HCT116 (cell line): ENCODE results near the gene CPA5. TPM values are rescaled to one million over a fixed set of nuclear protein-coding genes. Genes with fewer than 3 reads are reported as not detected.

Source experiments
- ATAC-seq: fragments of 200-7000 bp; cut with Tn5 transposase; 2 replicates; pipeline ENCODE4 v1.9.1; 2020; ENCODE audit warnings: mild to moderate bottlenecking, moderate library complexity
- BruUV-seq: library from RNA; stranded (reverse); fragments of 400-500 nt; replicated peaks from 2 replicates; lab custom pipeline; 2021; lab: Mats Ljungman, UMichigan
- CTCF ChIA-PET: fragments of 300-600 bp; sonication (Branson Sonifier 250); formaldehyde crosslinking; loops from one replicate; lab custom pipeline; 2021; ENCODE audit warnings: antibody characterized with exemption; lab: Charles Lee
- POLR2A ChIA-PET: fragments of 300-600, 350-600 bp; sonication (Branson Sonifier 250); formaldehyde crosslinking; loops from one replicate; lab custom pipeline; 2021; ENCODE audit warnings: antibody characterized with exemption; lab: Charles Lee
- RAD21 ChIA-PET, 2 experiments: fragments of 300-600 bp; sonication (Branson Sonifier 250); formaldehyde crosslinking; loops; one replicate each; lab custom pipeline; 2023; ENCODE audit warnings: low total read pairs in 2 of 2; ENCODE audit not compliant: uncharacterized antibody in 2 of 2, unreplicated experiment in 2 of 2, low non-redundant PET in 1 of 2; lab: Charles Lee
- DNase-seq: peaks from one replicate; pipeline ENCODE4 v3.0.0-alpha.2; 2010; ENCODE audit warnings: low read depth, low spot score
- H2AFZ ChIP-seq: fragments of 200-600 bp; shearing (Covaris generic), sonication (generic); 2 replicates; pipeline ENCODE4 v1.6.1; 2017; ENCODE audit warnings: low read depth, mixed run types, mixed read lengths, antibody characterized with exemption, low read length; ENCODE audit not compliant: poor library complexity, severe bottlenecking
- H3K27ac ChIP-seq: 2 replicates; pipeline ENCODE4 v1.5.1; 2012; ENCODE audit warnings: low read depth, low read length
- H3K27me3 ChIP-seq: fragments of 200-600 bp; sonication (generic); 2 replicates; pipeline ENCODE4 v1.6.1; 2016; ENCODE audit warnings: mixed run types, low read length, mixed read lengths; ENCODE audit not compliant: insufficient read depth
- H3K36me3 ChIP-seq, 2 experiments: fragments of 200-500 bp in 1 of 2; fragments of 200-600 bp in 1 of 2; sonication (Bioruptor generic) in 1 of 2; sonication (generic) in 1 of 2; 2 replicates each; pipeline versions ENCODE4 v1.5.1 to v1.6.1; 2014 to 2016; ENCODE audit warnings: low read length in 2 of 2, inconsistent platforms in 1 of 2, mixed read lengths in 1 of 2, mixed run types in 1 of 2; ENCODE audit not compliant: insufficient read depth in 2 of 2, control insufficient read depth in 1 of 2
- H3K4me1 ChIP-seq, 2 experiments: fragments of 200-600 bp in 1 of 2; sonication (generic) in 1 of 2; 2 replicates each; pipeline versions ENCODE4 v1.5.1 to v1.6.1; 2012 to 2017; ENCODE audit warnings: low read length in 2 of 2, inconsistent platforms in 1 of 2, mild to moderate bottlenecking in 1 of 2, mixed read lengths in 1 of 2, mixed run types in 1 of 2, moderate library complexity in 1 of 2; ENCODE audit not compliant: insufficient read depth in 2 of 2, control insufficient read depth in 1 of 2
- H3K4me2 ChIP-seq: fragments of 200-600 bp; sonication (generic); 2 replicates; pipeline ENCODE4 v1.6.1; 2017; ENCODE audit warnings: mixed run types, low read length, mixed read lengths
- H3K4me3 ChIP-seq, 2 experiments: fragments of 200-600 bp in 1 of 2; sonication (generic) in 1 of 2; replicated peaks in 1 of 2; 2 replicates each; pipeline ENCODE4 v1.5.1; 2011 to 2016; ENCODE audit warnings: low read length in 2 of 2, control low read depth in 1 of 2, low read depth in 1 of 2, mild to moderate bottlenecking in 1 of 2, mixed read lengths in 1 of 2, mixed run types in 1 of 2
- H3K79me2 ChIP-seq: fragments of 200-600 bp; sonication (generic); 2 replicates; pipeline ENCODE4 v1.6.1; 2017; ENCODE audit warnings: mild to moderate bottlenecking, mixed run types, low read length, moderate library complexity, mixed read lengths; ENCODE audit not compliant: insufficient read depth
- H3K9ac ChIP-seq: fragments of 200-600 bp; sonication (generic); 2 replicates; pipeline ENCODE4 v1.6.1; 2016; ENCODE audit warnings: low read length, mixed read lengths
- H3K9me2 ChIP-seq: fragments of 200-600 bp; sonication (generic), shearing (Covaris generic); 2 replicates; pipeline ENCODE4 v1.6.1; 2017; ENCODE audit warnings: mixed run types, mild to moderate bottlenecking, moderate library complexity; ENCODE audit not compliant: insufficient read depth
- H3K9me3 ChIP-seq, 2 experiments: fragments of 200-500 bp in 1 of 2; fragments of 200-600 bp in 1 of 2; sonication (Bioruptor generic) in 1 of 2; sonication (generic) in 1 of 2; 2 replicates each; pipeline ENCODE4 v1.6.1; 2014 to 2017; ENCODE audit warnings: low read length in 2 of 2, mixed read lengths in 2 of 2, inconsistent platforms in 1 of 2, low read depth in 1 of 2, mild to moderate bottlenecking in 1 of 2, mixed run types in 1 of 2, moderate library complexity in 1 of 2; ENCODE audit not compliant: control insufficient read depth in 1 of 2, insufficient read depth in 1 of 2
- H4K20me1 ChIP-seq: fragments of 200-600 bp; sonication (generic), shearing (Covaris generic); 2 replicates; pipeline ENCODE4 v1.6.1; 2017; ENCODE audit warnings: mixed run types, mild to moderate bottlenecking, moderate library complexity; ENCODE audit not compliant: insufficient read depth
- ATF3 ChIP-seq: IDR thresholded peaks from 2 replicates; pipeline ENCODE4 v1.6.1; 2012
- CBX3 ChIP-seq: IDR thresholded peaks from 2 replicates; pipeline ENCODE4 v1.6.1; 2012; ENCODE audit warnings: low read depth
- EGR1 ChIP-seq: IDR thresholded peaks from 2 replicates; pipeline ENCODE4 v1.6.1; 2012; ENCODE audit warnings: low read depth
- ELF1 ChIP-seq: IDR thresholded peaks from 2 replicates; pipeline ENCODE4 v1.6.1; 2012; ENCODE audit warnings: low read depth, borderline replicate concordance
- EZH2phosphoT487 ChIP-seq: fragments of 200-600 bp; IDR thresholded peaks from 2 replicates; pipeline ENCODE4 v1.6.1; 2018; ENCODE audit warnings: antibody characterized with exemption, borderline replicate concordance
- JUND ChIP-seq: IDR thresholded peaks from 2 replicates; pipeline ENCODE4 v1.6.1; 2012
- POLR2A ChIP-seq: IDR thresholded peaks from 2 replicates; pipeline ENCODE4 v1.7.0; 2011; ENCODE audit warnings: borderline replicate concordance; ENCODE audit not compliant: insufficient read depth, insufficient read length; ENCODE audit errors: extremely low read depth
- REST ChIP-seq: IDR thresholded peaks from 2 replicates; pipeline ENCODE4 v1.6.1; 2012; ENCODE audit warnings: low read depth
- SP1 ChIP-seq: IDR thresholded peaks from 2 replicates; pipeline ENCODE4 v1.6.1; 2012; ENCODE audit warnings: low read depth
- SRF ChIP-seq: IDR thresholded peaks from 2 replicates; pipeline ENCODE4 v1.6.1; 2012; ENCODE audit warnings: low read depth
- ZFX ChIP-seq: fragments of 450-650 bp; IDR thresholded peaks from 2 replicates; pipeline ENCODE4 v1.6.1; 2017
- intact Hi-C: fragments of 100-400 bp; cut with micrococcal nuclease; formaldehyde crosslinking; loops from 2 replicates; pipeline ENCODE4 v1.10.0; 2022
- total RNA-seq: library from RNA; stranded (reverse); gene quantifications from one replicate; pipeline ENCODE4 v1.2.1, GENCODE V29; 2021; ENCODE audit not compliant: unreplicated experiment

The CPA5 gene
- total RNA-seq, 1 experiment from 2014 or later, result not detected

- Histone ChIP-seq H3K4me3 (no peak overlapping the region), H3K4me1 (no peaks in the 10 kb centered on the region), H4K20me1 (no peaks in the 10 kb centered on the region), H3K9me2 (no peaks in the 10 kb centered on the region), H3K79me2 (no peaks in the 10 kb centered on the region), H3K27ac (no peak overlapping the region), H2AFZ (no peak overlapping the region), H3K9me3 (no peaks in the 10 kb centered on the region), H3K36me3 (no peaks in the 10 kb centered on the region), H3K4me2 (no peak overlapping the region), H3K27me3 (no peaks in the 10 kb centered on the region), H3K9ac (no peak overlapping the region)
- ChIA-PET POLR2A (no interaction called here), CTCF (no interaction called here), RAD21 (no interaction called here)
- BruUV-seq, result no TSS peak
- TF ChIP-seq ZFX (no peak), CBX3 (no peak), SP1 (no peak), EZH2phosphoT487 (no peak), EGR1 (no peak), SRF (no peak), POLR2A (no peak), JUND (no peak), ELF1 (no peak), REST (no peak), ATF3 (no peak)
- ATAC-seq (no peak), DNase-seq (no peak)
- intact Hi-C loops, result no loop called here
Observed at GRCh38 chr7:130388671-130389070, 44.1 kb downstream of the CPA5 start.
